H1 (cell line): ENCODE data around the gene KCNMA1. TPM values are rescaled to one million over a fixed set of nuclear protein-coding genes. Genes with fewer than 3 reads are reported as not detected.
A peak's percentile ranks its signal among the peaks of the same experiment; 100 is the strongest.

ENCODE experiments used
- CTCF ChIA-PET: fragments of 300-600 bp; sonication (Branson Sonifier 250); formaldehyde crosslinking; loops from one replicate; lab custom pipeline; 2021; ENCODE audit not compliant: partially characterized antibody; lab: Charles Lee
- POLR2A ChIA-PET: fragments of 300-600 bp; sonication (Branson Sonifier 250); formaldehyde crosslinking; loops from one replicate; lab custom pipeline; 2021; ENCODE audit warnings: inconsistent platforms; ENCODE audit not compliant: partially characterized antibody; lab: Charles Lee
- DNase-seq, 2 experiments: peaks; one replicate each; pipeline versions ENCODE4 v3.0.0 to v3.0.0-alpha.2; 2010 to 2022; ENCODE audit warnings: low spot score in 2 of 2, low read depth in 1 of 2, mixed read lengths in 1 of 2
- FAIRE-seq: peaks from 2 replicates; lab custom pipeline; 2011; peaks lifted over from hg19 to GRCh38; lab: Jason Lieb, UNC
- H2AFZ ChIP-seq: 2 replicates; pipeline ENCODE4 v1.8.1; 2012; ENCODE audit warnings: low read length, inconsistent platforms
- H2AK5ac ChIP-seq: 2 replicates; pipeline ENCODE4 v1.6.1; 2013; ENCODE audit warnings: low read depth, low read length
- H2BK120ac ChIP-seq: replicated peaks from 2 replicates; pipeline ENCODE3; 2013; ENCODE audit warnings: low read depth, low read length, inconsistent platforms
- H2BK12ac ChIP-seq: 2 replicates; pipeline ENCODE4 v1.6.1; 2013; ENCODE audit warnings: low read depth, low read length
- H2BK15ac ChIP-seq: 2 replicates; pipeline ENCODE4 v1.6.1; 2013; ENCODE audit warnings: low read length
- H2BK20ac ChIP-seq: 2 replicates; pipeline ENCODE4 v1.6.1; 2013; ENCODE audit warnings: low read length
- H2BK5ac ChIP-seq: 2 replicates; pipeline ENCODE4 v1.6.1; 2013; ENCODE audit warnings: low read depth, low read length
- H3K14ac ChIP-seq: 2 replicates; pipeline ENCODE4 v1.6.1; 2013; ENCODE audit warnings: inconsistent platforms; ENCODE audit not compliant: insufficient read length
- H3K18ac ChIP-seq: 2 replicates; pipeline ENCODE4 v1.6.1; 2013; ENCODE audit warnings: low read length; ENCODE audit errors: extremely low read depth
- H3K23ac ChIP-seq: 2 replicates; pipeline ENCODE4 v1.6.1; 2013; ENCODE audit warnings: inconsistent platforms; ENCODE audit not compliant: insufficient read length
- H3K23me2 ChIP-seq: 2 replicates; pipeline ENCODE4 v1.6.1; 2013; ENCODE audit warnings: low read depth, low read length
- H3K27ac ChIP-seq: 2 replicates; pipeline ENCODE4 v1.6.1; 2011; ENCODE audit warnings: low read depth, low read length, inconsistent platforms
- H3K27me3 ChIP-seq, 4 experiments: replicated peaks in 1 of 4; 1 replicate in 1 of 4; 2 replicates in 3 of 4; pipeline versions ENCODE4 v1.6.1 to v1.8.1; 2011 to 2013; ENCODE audit warnings: low read length in 3 of 4, mild to moderate bottlenecking in 3 of 4, inconsistent platforms in 2 of 4, mixed read lengths in 2 of 4, moderate library complexity in 1 of 4; ENCODE audit not compliant: control insufficient read depth in 3 of 4, insufficient read depth in 3 of 4; ENCODE audit errors: extremely low read depth in 1 of 4
- H3K36me3 ChIP-seq, 4 experiments: 2 replicates each; pipeline versions ENCODE4 v1.6.1 to v1.8.1; 2011 to 2013; ENCODE audit warnings: mild to moderate bottlenecking in 4 of 4, low read length in 3 of 4, moderate library complexity in 2 of 4, control low read depth in 1 of 4, inconsistent platforms in 1 of 4; ENCODE audit not compliant: insufficient read depth in 4 of 4, control insufficient read depth in 2 of 4
- H3K4ac ChIP-seq: replicated peaks from 2 replicates; pipeline ENCODE3; 2013; ENCODE audit warnings: low read length, low read depth, mixed read lengths, inconsistent platforms; ENCODE audit not compliant: insufficient read length
- H3K4me1 ChIP-seq, 4 experiments: replicated peaks in 1 of 4; 1 replicate in 1 of 4; 2 replicates in 3 of 4; pipeline versions ENCODE4 v1.6.1 to v1.8.1; 2011 to 2013; ENCODE audit warnings: low read length in 3 of 4, inconsistent platforms in 2 of 4, mixed read lengths in 1 of 4; ENCODE audit not compliant: insufficient read depth in 4 of 4, control insufficient read depth in 3 of 4
- H3K4me2 ChIP-seq, 2 experiments: 2 replicates each; pipeline versions ENCODE4 v1.6.1 to v1.8.1; 2011 to 2013; ENCODE audit warnings: low read depth in 2 of 2, low read length in 2 of 2, control low read depth in 1 of 2, inconsistent platforms in 1 of 2, mild to moderate bottlenecking in 1 of 2; ENCODE audit not compliant: insufficient read depth in 1 of 2
- H3K4me3 ChIP-seq, 4 experiments: fragments of 200-600, 300-600 bp in 1 of 4; sonication (generic), shearing (Covaris generic), sonication (Bioruptor Twin) in 1 of 4; 2 replicates each; pipeline versions ENCODE4 v1.5.1 to v1.8.1; 2011 to 2016; ENCODE audit warnings: low read length in 4 of 4, low read depth in 3 of 4, control low read depth in 2 of 4, inconsistent platforms in 2 of 4, mild to moderate bottlenecking in 2 of 4, mixed read lengths in 1 of 4, moderate library complexity in 1 of 4; ENCODE audit not compliant: insufficient read depth in 2 of 4; ENCODE audit errors: extremely low read depth in 1 of 4
- H3K56ac ChIP-seq: replicated peaks from 2 replicates; pipeline ENCODE3; 2013; ENCODE audit warnings: low read depth, mild to moderate bottlenecking, mixed read lengths, low read length, inconsistent platforms; ENCODE audit not compliant: insufficient read length
- H3K79me1 ChIP-seq: 2 replicates; pipeline ENCODE4 v1.6.1; 2013; ENCODE audit warnings: low read depth, low read length, control low read depth
- H3K79me2 ChIP-seq, 2 experiments: 2 replicates each; pipeline versions ENCODE4 v1.6.1 to v1.8.1; 2012 to 2013; ENCODE audit warnings: low read length in 2 of 2, mild to moderate bottlenecking in 2 of 2, inconsistent platforms in 1 of 2; ENCODE audit not compliant: insufficient read depth in 2 of 2, control insufficient read depth in 1 of 2
- H3K9ac ChIP-seq, 4 experiments: replicated peaks in 1 of 4; 1 replicate in 1 of 4; 2 replicates in 3 of 4; pipeline versions ENCODE4 v1.6.1 to v1.8.1; 2011 to 2013; ENCODE audit warnings: low read depth in 3 of 4, low read length in 3 of 4, control low read depth in 2 of 4, mild to moderate bottlenecking in 2 of 4, moderate library complexity in 2 of 4, inconsistent platforms in 1 of 4; ENCODE audit errors: extremely low read depth in 1 of 4
- H3K9me3 ChIP-seq, 2 experiments: 2 replicates each; pipeline versions ENCODE4 v1.6.1 to v1.8.1; 2012 to 2013; ENCODE audit warnings: mild to moderate bottlenecking in 2 of 2, moderate library complexity in 2 of 2, control low read depth in 1 of 2, inconsistent platforms in 1 of 2, low read depth in 1 of 2, low read length in 1 of 2, mixed read lengths in 1 of 2; ENCODE audit not compliant: insufficient read depth in 2 of 2
- H4K20me1 ChIP-seq, 2 experiments: replicated peaks in 1 of 2; 2 replicates each; pipeline versions ENCODE3 to v1.8.1; 2011 to 2013; ENCODE audit warnings: inconsistent platforms in 2 of 2, low read length in 2 of 2, mild to moderate bottlenecking in 1 of 2; ENCODE audit not compliant: insufficient read depth in 2 of 2, control insufficient read depth in 1 of 2
- H4K5ac ChIP-seq: 2 replicates; pipeline ENCODE4 v1.6.1; 2013; ENCODE audit warnings: low read length, low read depth, mixed read lengths, inconsistent platforms; ENCODE audit not compliant: insufficient read length
- H4K8ac ChIP-seq: 2 replicates; pipeline ENCODE4 v1.8.0; 2013; ENCODE audit warnings: mild to moderate bottlenecking, moderate library complexity, low read length, inconsistent platforms; ENCODE audit not compliant: insufficient read depth; ENCODE audit errors: extremely low read depth
- H4K91ac ChIP-seq: replicated peaks from 2 replicates; pipeline ENCODE3; 2013; ENCODE audit warnings: low read length, mixed read lengths, inconsistent platforms; ENCODE audit not compliant: insufficient read length
- CEBPB ChIP-seq: IDR thresholded peaks from 2 replicates; pipeline ENCODE4 v1.6.1; 2012; ENCODE audit warnings: low read depth, low read length
- HDAC6 ChIP-seq: IDR thresholded peaks from one replicate; pipeline ENCODE4 v1.7.1; 2012; ENCODE audit warnings: low read depth, mild to moderate bottlenecking, inconsistent platforms, low read length, moderate library complexity
- WGBS, 2 experiments: shearing (Covaris generic) in 1 of 2; methylation state at CpG; one replicate each; pipeline versions ENCODE4 v1.1.6 to v1.1.7; 2013 to 2015; ENCODE audit warnings: low lambda C conversion rate in 2 of 2, mixed read lengths in 2 of 2, inconsistent platforms in 1 of 2, low coverage in 1 of 2, missing lambda C conversion rate in 1 of 2; ENCODE audit not compliant: insufficient replicate concordance in 2 of 2, insufficient coverage in 1 of 2, insufficient read length in 1 of 2; ENCODE audit errors: extremely low coverage in 1 of 2, missing lambda C conversion rate in 1 of 2; 5-methylcytosine and 5-hydroxymethylcytosine counted together
- polyA plus RNA-seq, 7 experiments: library from polyadenylated mRNA; depleted of rRNA in 3 of 7; stranded (reverse) in 5 of 7; unstranded in 2 of 7; fragments of >200 nt in 5 of 7; fragments of 200-250 nt in 2 of 7; gene quantifications; 1 replicate in 5 of 7; 2 replicates in 1 of 7; 4 replicates in 1 of 7; pipeline versions ENCODE4 v1.2.1 to v1.2.3, GENCODE V29; 2011 to 2013; ENCODE audit warnings: missing spikeins in 2 of 7, mixed read lengths in 2 of 7
- total RNA-seq: library from RNA; stranded (reverse); fragmentation: NEBNext Ultra II Directional; extraction: Animal tissue kit (Norgen Biotek cat#: 25700); gene quantifications from 2 replicates; pipeline ENCODE4 v1.2.1, GENCODE V29; 2021

The KCNMA1 gene
- total and polyA plus RNA-seq, 2 of the 8 experiments (the other 6 are each of a cell fraction or from before 2014, with no cell fraction given), result 10.2 to 11.1 TPM

GRCh38 chr10:77026148-77026547, 611.5 kb downstream of the KCNMA1 start:
- Histone ChIP-seq H3K4me2 (no peak overlapping the region), H4K5ac (no peak overlapping the region), H3K56ac (no peak overlapping the region), H4K20me1 (peaks cover 0 to 1% of the 10 kb centered on the region in 2 experiments), H3K79me2 (no peaks in the 10 kb centered on the region), H3K14ac (no peak overlapping the region), H3K27ac (no peak overlapping the region), H3K4ac (no peak overlapping the region), H3K27me3 (no peaks in the 10 kb centered on the region), H3K4me1 (no peaks in the 10 kb centered on the region; a peak in 1 of 7 replicates), H3K36me3 (no peaks in the 10 kb centered on the region), H2BK5ac (no peak overlapping the region), H3K4me3 (no peak overlapping the region), H4K8ac (no peak overlapping the region), H4K91ac (no peak overlapping the region), H3K79me1 (no peaks in the 10 kb centered on the region), H2BK120ac (no peak overlapping the region), H2AK5ac (no peak overlapping the region), H3K23me2 (no peaks in the 10 kb centered on the region), H3K9me3 (no peaks in the 10 kb centered on the region), H2BK12ac (no peak overlapping the region), H3K23ac (no peak overlapping the region), H2AFZ (no peak overlapping the region), H3K18ac (no peak overlapping the region), H2BK15ac (no peak overlapping the region), H2BK20ac (no peak overlapping the region), H3K9ac (no peak overlapping the region)
- DNase-seq (no peak), FAIRE-seq (no peak)
- ChIA-PET CTCF (interaction anchor here (1.3 to 4.7 kb wide), 3 partner anchors 9 to 20 kb away, joined by 3 to 48 read pairs (median 3); no protein-coding TSS in a partner anchor), POLR2A (no interaction called here)
- TF ChIP-seq HDAC6, result no peak
- peak; percentile 51; the same call in 1 of the 2 replicates for TF ChIP-seq CEBPB
- WGBS, 2 experiments, result 87% methylated on average over 5 of the region's 5 CpGs; no CpG with 5 or more reads in 1 of the 2 experiments
